HCT116 (cell line): ENCODE results near the gene HPCA.

ENCODE experiments used
- CTCF ChIP-seq, 3 experiments: fragments of 200-600 bp in 1 of 3; sonication (generic) in 1 of 3; IDR thresholded peaks in 2 of 3; conservative IDR thresholded peaks in 1 of 3; 2 replicates each; pipeline ENCODE4 v1.5.1; 2012 to 2017; ENCODE audit warnings: low read depth in 2 of 3, low read length in 2 of 3, antibody characterized with exemption in 1 of 3, borderline replicate concordance in 1 of 3, control low read depth in 1 of 3, mild to moderate bottlenecking in 1 of 3, mixed read lengths in 1 of 3, mixed run types in 1 of 3, moderate library complexity in 1 of 3; ENCODE audit not compliant: insufficient read depth in 1 of 3
- EZH2 ChIP-seq: fragments of 200-600 bp; sonication (generic); IDR thresholded peaks from 2 replicates; pipeline ENCODE4 v1.6.1; 2017; ENCODE audit warnings: antibody characterized with exemption, mixed run types

- TF ChIP-seq CTCF (IDR thresholded peaks at IDR 0.05 in 2 of 3, conservative IDR thresholded peaks at IDR 0.05 in 1 of 3; ENCODE audit: borderline replicate concordance in 1 of 3, insufficient read depth in 1 of 3, low read depth in 2 of 3, low read length in 2 of 3): no peak
- no peak for TF ChIP-seq EZH2
Measured at GRCh38 chr1:32881871-32882850, 4.1 kb upstream of the HPCA start.
